IMR-90 (cell line): Measurements from ENCODE around the gene CHL1. TPM values are rescaled to one million over a fixed set of nuclear protein-coding genes. Genes with fewer than 3 reads are reported as not detected.

Experiments used
- ATAC-seq: fragments of 200-7000 bp; cut with Tn5 transposase; 2 replicates; pipeline ENCODE4 v1.9.1; 2020; ENCODE audit warnings: low read depth, mild to moderate bottlenecking, moderate library complexity
- BruUV-seq: library from RNA; stranded (reverse); fragments of 400-500 nt; replicated peaks from 2 replicates; lab custom pipeline; 2021; lab: Mats Ljungman, UMichigan
- CTCF ChIA-PET: fragments of 300-600 bp; formaldehyde crosslinking; extraction: SDS; loops from one replicate; lab custom pipeline; 2021; ENCODE audit warnings: antibody characterized with exemption; lab: Yijun Ruan, JAX
- POLR2A ChIA-PET: fragments of 300-600 bp; sonication (Branson Sonifier 250); formaldehyde crosslinking; loops from one replicate; lab custom pipeline; 2022; ENCODE audit warnings: antibody characterized with exemption; ENCODE audit not compliant: unreplicated experiment; lab: Charles Lee
- DNase-seq: peaks from one replicate; pipeline ENCODE4 v3.0.0; 2013
- H2AFZ ChIP-seq: replicated peaks from 2 replicates; pipeline ENCODE3; 2013; ENCODE audit warnings: low read length, mild to moderate bottlenecking; ENCODE audit not compliant: poor library complexity
- H2AK5ac ChIP-seq: 2 replicates; pipeline ENCODE4 v1.6.1; 2013; ENCODE audit warnings: low read depth, low read length, inconsistent platforms
- H2AK9ac ChIP-seq: replicated peaks from 2 replicates; pipeline ENCODE3; 2013; ENCODE audit warnings: mild to moderate bottlenecking, low read depth, low read length, moderate library complexity; ENCODE audit not compliant: poor library complexity
- H2BK120ac ChIP-seq: 2 replicates; pipeline ENCODE4 v1.6.1; 2013; ENCODE audit warnings: low read depth, low read length, inconsistent platforms
- H2BK15ac ChIP-seq: 3 replicates; pipeline ENCODE4 v1.6.1; 2013; ENCODE audit warnings: low read depth, low read length, inconsistent platforms
- H2BK20ac ChIP-seq: 2 replicates; pipeline ENCODE4 v1.6.1; 2013; ENCODE audit warnings: low read depth, mild to moderate bottlenecking, inconsistent platforms, low read length, moderate library complexity
- H2BK5ac ChIP-seq: 2 replicates; pipeline ENCODE4 v1.6.1; 2013; ENCODE audit warnings: mild to moderate bottlenecking, low read depth, low read length, inconsistent platforms; ENCODE audit not compliant: poor library complexity, severe bottlenecking
- H3K14ac ChIP-seq: replicated peaks from 2 replicates; pipeline ENCODE4 v1.6.1; 2013; ENCODE audit warnings: low read depth, low read length, inconsistent platforms
- H3K18ac ChIP-seq: 2 replicates; pipeline ENCODE4 v1.6.1; 2013; ENCODE audit warnings: low read depth, low read length, control low read depth
- H3K23ac ChIP-seq: 2 replicates; pipeline ENCODE4 v1.6.1; 2013; ENCODE audit warnings: low read depth, low read length, inconsistent platforms
- H3K27ac ChIP-seq: 2 replicates; pipeline ENCODE4 v1.5.1; 2013; ENCODE audit warnings: mild to moderate bottlenecking, control low read depth, low read length; ENCODE audit not compliant: insufficient read depth
- H3K27me3 ChIP-seq: 2 replicates; pipeline ENCODE4 v1.6.1; 2013; ENCODE audit warnings: low read length; ENCODE audit not compliant: control insufficient read depth, insufficient read depth
- H3K36me3 ChIP-seq: 2 replicates; pipeline ENCODE4 v1.6.1; 2013; ENCODE audit warnings: low read length, mixed read lengths; ENCODE audit not compliant: control insufficient read depth, insufficient read depth
- H3K4ac ChIP-seq: 2 replicates; pipeline ENCODE4 v1.6.1; 2013; ENCODE audit warnings: low read depth, low read length, inconsistent platforms
- H3K4me1 ChIP-seq: 2 replicates; pipeline ENCODE4 v1.6.1; 2013; ENCODE audit warnings: low read length, mixed read lengths; ENCODE audit not compliant: control insufficient read depth, insufficient read depth
- H3K4me2 ChIP-seq: 2 replicates; pipeline ENCODE4 v1.6.1; 2013; ENCODE audit warnings: low read depth, mild to moderate bottlenecking, control low read depth, low read length, moderate library complexity
- H3K4me3 ChIP-seq: 2 replicates; pipeline ENCODE4 v1.5.1; 2013; ENCODE audit warnings: low read depth, mild to moderate bottlenecking, control low read depth, low read length, moderate library complexity; ENCODE audit not compliant: insufficient read depth
- H3K56ac ChIP-seq: 2 replicates; pipeline ENCODE4 v1.6.1; 2013; ENCODE audit warnings: low read length, inconsistent platforms; ENCODE audit not compliant: insufficient read depth; ENCODE audit errors: extremely low read depth
- H3K79me1 ChIP-seq, 2 experiments: 2 replicates each; pipeline ENCODE4 v1.6.1; 2013; ENCODE audit warnings: low read length in 2 of 2, inconsistent platforms in 1 of 2, low read depth in 1 of 2
- H3K9ac ChIP-seq: 2 replicates; pipeline ENCODE4 v1.6.1; 2013; ENCODE audit warnings: low read depth, low read length, control low read depth
- H3K9me1 ChIP-seq: 2 replicates; pipeline ENCODE4 v1.6.1; 2013; ENCODE audit warnings: low read length, inconsistent platforms; ENCODE audit not compliant: insufficient read depth
- H3K9me3 ChIP-seq: 2 replicates; pipeline ENCODE4 v1.6.1; 2013; ENCODE audit warnings: low read length; ENCODE audit not compliant: control insufficient read depth, insufficient read depth
- H4K20me1 ChIP-seq: 2 replicates; pipeline ENCODE4 v1.6.1; 2013; ENCODE audit warnings: low read length, inconsistent platforms; ENCODE audit not compliant: insufficient read depth
- H4K5ac ChIP-seq: 2 replicates; pipeline ENCODE4 v1.6.1; 2013; ENCODE audit warnings: mild to moderate bottlenecking, low read depth, low read length, control low read depth
- H4K8ac ChIP-seq, 2 experiments: 2 replicates each; pipeline ENCODE4 v1.6.1; 2013; ENCODE audit warnings: low read depth in 2 of 2, low read length in 2 of 2, control low read depth in 1 of 2, inconsistent platforms in 1 of 2
- H4K91ac ChIP-seq: 2 replicates; pipeline ENCODE4 v1.6.1; 2013; ENCODE audit warnings: low read depth, low read length, inconsistent platforms; ENCODE audit not compliant: insufficient read depth
- CTCF ChIP-seq: conservative IDR thresholded peaks from 2 replicates; pipeline ENCODE4 v1.5.1; 2012; ENCODE audit warnings: mild to moderate bottlenecking, low read depth, low read length, improper control_type of control experiment
- MAFK ChIP-seq: IDR thresholded peaks from 2 replicates; pipeline ENCODE4 v1.6.1; 2012; ENCODE audit warnings: low read depth, low read length, improper control_type of control experiment
- WGBS, 2 experiments: methylation state at CpG; one replicate each; pipeline versions ENCODE4 v1.1.5 to v1.1.7; 2013; ENCODE audit warnings: missing lambda C conversion rate in 2 of 2; ENCODE audit not compliant: insufficient read length in 1 of 2; ENCODE audit errors: extremely low coverage in 2 of 2; 5-methylcytosine and 5-hydroxymethylcytosine counted together
- dilution Hi-C: fragments of 300-500 bp; cut with HindIII; formaldehyde crosslinking; loops from one replicate; pipeline ENCODE4 v1.14.3; 2018; ENCODE audit warnings: low sequenced_read_pairs; ENCODE audit not compliant: unreplicated experiment
- in situ Hi-C: fragments of 300-500 bp; cut with MboI; formaldehyde crosslinking; loops from 3 replicates; pipeline ENCODE4 v1.14.3; 2019; ENCODE audit warnings: low sequenced_read_pairs, inconsistent platforms, mixed read lengths
- intact Hi-C: fragments of 100-400 bp; cut with micrococcal nuclease; formaldehyde crosslinking; loops from 2 replicates; pipeline ENCODE4 v1.10.0; 2022
- polyA plus RNA-seq, 3 experiments: library from polyadenylated mRNA; depleted of rRNA; stranded (reverse); fragments of >200 nt; gene quantifications; 2 replicates each; pipeline ENCODE4 v1.2.3, GENCODE V29; 2012; ENCODE audit warnings: low replicate concordance in 1 of 3
- total RNA-seq: library from RNA; depleted of rRNA; stranded (reverse); fragments of >200 nt; gene quantifications from 2 replicates; pipeline ENCODE4 v1.2.3, GENCODE V29; 2012

CHL1 gene
- total and polyA plus RNA-seq, 2 of the 4 experiments (the other 2 are of a cell fraction) = 0.38 to 1.6 TPM

DNA sequence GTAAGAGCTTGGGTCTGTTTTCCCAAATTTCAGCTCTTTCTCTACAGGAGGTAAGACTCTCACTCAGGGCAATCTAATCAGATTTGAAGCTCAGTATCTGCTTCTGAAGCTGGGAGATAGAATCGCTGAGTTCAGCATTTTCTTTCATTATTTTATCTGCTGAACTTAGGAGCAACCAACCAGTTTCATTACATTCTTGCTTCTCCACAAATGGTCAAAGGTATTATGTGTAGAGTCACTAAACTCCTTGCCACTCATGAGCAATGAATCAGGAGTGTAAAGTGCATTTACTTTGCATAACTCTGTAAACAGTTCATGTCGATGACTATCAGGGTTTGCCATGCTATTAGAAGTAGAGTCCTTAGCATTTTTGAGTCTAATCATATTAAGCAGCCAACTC, 249.4 kb downstream of the CHL1 start:
- TF ChIP-seq CTCF (no peak), MAFK (peak; percentile 89)
- Histone ChIP-seq H3K9me1 (no peaks in the 10 kb centered on the region), H3K9ac (no peak overlapping the region), H3K23ac (no peak overlapping the region), H3K4me2 (no peak overlapping the region), H3K14ac (no peak overlapping the region), H2BK20ac (no peak overlapping the region), H3K4me1 (no peaks in the 10 kb centered on the region), H2AK9ac (no peak overlapping the region), H3K36me3 (no peaks in the 10 kb centered on the region), H3K18ac (no peak overlapping the region), H3K9me3 (no peaks in the 10 kb centered on the region), H4K20me1 (no peaks in the 10 kb centered on the region), H3K27ac (no peak overlapping the region), H3K56ac (no peak overlapping the region), H4K91ac (no peak overlapping the region), H3K4me3 (no peak overlapping the region), H2BK120ac (no peak overlapping the region), H2BK15ac (no peak overlapping the region), H3K27me3 (no peaks in the 10 kb centered on the region), H4K8ac (no peak overlapping the region), H2BK5ac (no peak overlapping the region), H3K79me1 (no peaks in the 10 kb centered on the region), H3K4ac (no peak overlapping the region), H2AFZ (no peak overlapping the region), H2AK5ac (no peak overlapping the region), H4K5ac (no peak overlapping the region)
- BruUV-seq = no TSS peak
- DNase-seq = no peak
- POLR2A ChIA-PET = no interaction called here
- in situ Hi-C loops (no loop called here), dilution Hi-C loops (no loop called here), intact Hi-C loops (no loop called here)
- CTCF ChIA-PET = no interaction called here
- ATAC-seq = no peak
- no CpG with 5 or more reads among the region's 2 CpGs for WGBS, 2 experiments
